IMR-90 (cell line): Measurements from ENCODE around the gene PCBP3. TPM values are rescaled to one million over a fixed set of nuclear protein-coding genes. Genes with fewer than 3 reads are reported as not detected.

Experiments used
- ATAC-seq: fragments of 200-7000 bp; cut with Tn5 transposase; 2 replicates; pipeline ENCODE4 v1.9.1; 2020; ENCODE audit warnings: low read depth, mild to moderate bottlenecking, moderate library complexity
- BruUV-seq: library from RNA; stranded (reverse); fragments of 400-500 nt; replicated peaks from 2 replicates; lab custom pipeline; 2021; lab: Mats Ljungman, UMichigan
- CTCF ChIA-PET: fragments of 300-600 bp; formaldehyde crosslinking; extraction: SDS; loops from one replicate; lab custom pipeline; 2021; ENCODE audit warnings: antibody characterized with exemption; lab: Yijun Ruan, JAX
- POLR2A ChIA-PET: fragments of 300-600 bp; sonication (Branson Sonifier 250); formaldehyde crosslinking; loops from one replicate; lab custom pipeline; 2022; ENCODE audit warnings: antibody characterized with exemption; ENCODE audit not compliant: unreplicated experiment; lab: Charles Lee
- DNase-seq: peaks from one replicate; pipeline ENCODE4 v3.0.0; 2013
- H2AFZ ChIP-seq: replicated peaks from 2 replicates; pipeline ENCODE3; 2013; ENCODE audit warnings: low read length, mild to moderate bottlenecking; ENCODE audit not compliant: poor library complexity
- H2AK5ac ChIP-seq: 2 replicates; pipeline ENCODE4 v1.6.1; 2013; ENCODE audit warnings: low read depth, low read length, inconsistent platforms
- H2AK9ac ChIP-seq: replicated peaks from 2 replicates; pipeline ENCODE3; 2013; ENCODE audit warnings: mild to moderate bottlenecking, low read depth, low read length, moderate library complexity; ENCODE audit not compliant: poor library complexity
- H2BK120ac ChIP-seq: 2 replicates; pipeline ENCODE4 v1.6.1; 2013; ENCODE audit warnings: low read depth, low read length, inconsistent platforms
- H2BK15ac ChIP-seq: 3 replicates; pipeline ENCODE4 v1.6.1; 2013; ENCODE audit warnings: low read depth, low read length, inconsistent platforms
- H2BK20ac ChIP-seq: 2 replicates; pipeline ENCODE4 v1.6.1; 2013; ENCODE audit warnings: low read depth, mild to moderate bottlenecking, inconsistent platforms, low read length, moderate library complexity
- H2BK5ac ChIP-seq: 2 replicates; pipeline ENCODE4 v1.6.1; 2013; ENCODE audit warnings: mild to moderate bottlenecking, low read depth, low read length, inconsistent platforms; ENCODE audit not compliant: poor library complexity, severe bottlenecking
- H3K14ac ChIP-seq: replicated peaks from 2 replicates; pipeline ENCODE4 v1.6.1; 2013; ENCODE audit warnings: low read depth, low read length, inconsistent platforms
- H3K18ac ChIP-seq: 2 replicates; pipeline ENCODE4 v1.6.1; 2013; ENCODE audit warnings: low read depth, low read length, control low read depth
- H3K23ac ChIP-seq: 2 replicates; pipeline ENCODE4 v1.6.1; 2013; ENCODE audit warnings: low read depth, low read length, inconsistent platforms
- H3K27ac ChIP-seq: 2 replicates; pipeline ENCODE4 v1.5.1; 2013; ENCODE audit warnings: mild to moderate bottlenecking, control low read depth, low read length; ENCODE audit not compliant: insufficient read depth
- H3K27me3 ChIP-seq: 2 replicates; pipeline ENCODE4 v1.6.1; 2013; ENCODE audit warnings: low read length; ENCODE audit not compliant: control insufficient read depth, insufficient read depth
- H3K36me3 ChIP-seq: 2 replicates; pipeline ENCODE4 v1.6.1; 2013; ENCODE audit warnings: low read length, mixed read lengths; ENCODE audit not compliant: control insufficient read depth, insufficient read depth
- H3K4ac ChIP-seq: 2 replicates; pipeline ENCODE4 v1.6.1; 2013; ENCODE audit warnings: low read depth, low read length, inconsistent platforms
- H3K4me1 ChIP-seq: 2 replicates; pipeline ENCODE4 v1.6.1; 2013; ENCODE audit warnings: low read length, mixed read lengths; ENCODE audit not compliant: control insufficient read depth, insufficient read depth
- H3K4me2 ChIP-seq: 2 replicates; pipeline ENCODE4 v1.6.1; 2013; ENCODE audit warnings: low read depth, mild to moderate bottlenecking, control low read depth, low read length, moderate library complexity
- H3K4me3 ChIP-seq: 2 replicates; pipeline ENCODE4 v1.5.1; 2013; ENCODE audit warnings: low read depth, mild to moderate bottlenecking, control low read depth, low read length, moderate library complexity; ENCODE audit not compliant: insufficient read depth
- H3K56ac ChIP-seq: 2 replicates; pipeline ENCODE4 v1.6.1; 2013; ENCODE audit warnings: low read length, inconsistent platforms; ENCODE audit not compliant: insufficient read depth; ENCODE audit errors: extremely low read depth
- H3K79me1 ChIP-seq, 2 experiments: 2 replicates each; pipeline ENCODE4 v1.6.1; 2013; ENCODE audit warnings: low read length in 2 of 2, inconsistent platforms in 1 of 2, low read depth in 1 of 2
- H3K9ac ChIP-seq: 2 replicates; pipeline ENCODE4 v1.6.1; 2013; ENCODE audit warnings: low read depth, low read length, control low read depth
- H3K9me1 ChIP-seq: 2 replicates; pipeline ENCODE4 v1.6.1; 2013; ENCODE audit warnings: low read length, inconsistent platforms; ENCODE audit not compliant: insufficient read depth
- H3K9me3 ChIP-seq: 2 replicates; pipeline ENCODE4 v1.6.1; 2013; ENCODE audit warnings: low read length; ENCODE audit not compliant: control insufficient read depth, insufficient read depth
- H4K20me1 ChIP-seq: 2 replicates; pipeline ENCODE4 v1.6.1; 2013; ENCODE audit warnings: low read length, inconsistent platforms; ENCODE audit not compliant: insufficient read depth
- H4K5ac ChIP-seq: 2 replicates; pipeline ENCODE4 v1.6.1; 2013; ENCODE audit warnings: mild to moderate bottlenecking, low read depth, low read length, control low read depth
- H4K8ac ChIP-seq, 2 experiments: 2 replicates each; pipeline ENCODE4 v1.6.1; 2013; ENCODE audit warnings: low read depth in 2 of 2, low read length in 2 of 2, control low read depth in 1 of 2, inconsistent platforms in 1 of 2
- H4K91ac ChIP-seq: 2 replicates; pipeline ENCODE4 v1.6.1; 2013; ENCODE audit warnings: low read depth, low read length, inconsistent platforms; ENCODE audit not compliant: insufficient read depth
- CEBPB ChIP-seq: IDR thresholded peaks from 2 replicates; pipeline ENCODE4 v1.6.1; 2012; ENCODE audit warnings: low read depth, low read length, improper control_type of control experiment
- CHD1 ChIP-seq: IDR thresholded peaks from 2 replicates; pipeline ENCODE4 v1.6.1; 2012; ENCODE audit warnings: low read depth, low read length, improper control_type of control experiment
- ELK1 ChIP-seq: fragments of 150-350 bp; IDR thresholded peaks from 2 replicates; pipeline ENCODE4 v1.6.1; 2016; ENCODE audit warnings: low read depth, mild to moderate bottlenecking, low read length, moderate library complexity, borderline replicate concordance
- MAFK ChIP-seq: IDR thresholded peaks from 2 replicates; pipeline ENCODE4 v1.6.1; 2012; ENCODE audit warnings: low read depth, low read length, improper control_type of control experiment
- MAZ ChIP-seq: IDR thresholded peaks from 2 replicates; pipeline ENCODE4 v1.6.1; 2012; ENCODE audit warnings: low read depth, mild to moderate bottlenecking, low read length, improper control_type of control experiment, moderate library complexity, borderline replicate concordance
- MXI1 ChIP-seq: IDR thresholded peaks from 2 replicates; pipeline ENCODE4 v1.6.1; 2012; ENCODE audit warnings: low read depth, mild to moderate bottlenecking, low read length, moderate library complexity, borderline replicate concordance
- NFE2L2 ChIP-seq: fragments of 150-350 bp; IDR thresholded peaks from 2 replicates; pipeline ENCODE4 v1.6.1; 2016; ENCODE audit warnings: low read depth, mild to moderate bottlenecking, low read length
- POLR2A ChIP-seq: IDR thresholded peaks from 2 replicates; pipeline ENCODE4 v1.6.1; 2012; ENCODE audit warnings: mild to moderate bottlenecking, low read depth, low read length
- RAD21 ChIP-seq: IDR thresholded peaks from 2 replicates; pipeline ENCODE4 v1.6.1; 2012; ENCODE audit warnings: low read length, improper control_type of control experiment
- RCOR1 ChIP-seq: IDR thresholded peaks from 2 replicates; pipeline ENCODE4 v1.6.1; 2012; ENCODE audit warnings: mild to moderate bottlenecking, low read length, improper control_type of control experiment; ENCODE audit not compliant: insufficient replicate concordance
- SMC3 ChIP-seq: fragments of 150-350 bp; IDR thresholded peaks from 2 replicates; pipeline ENCODE4 v1.6.1; 2016; ENCODE audit warnings: low read depth, mild to moderate bottlenecking, antibody characterized with exemption, low read length, moderate library complexity
- WGBS, 2 experiments: methylation state at CpG; one replicate each; pipeline versions ENCODE4 v1.1.5 to v1.1.7; 2013; ENCODE audit warnings: missing lambda C conversion rate in 2 of 2; ENCODE audit not compliant: insufficient read length in 1 of 2; ENCODE audit errors: extremely low coverage in 2 of 2; 5-methylcytosine and 5-hydroxymethylcytosine counted together
- dilution Hi-C: fragments of 300-500 bp; cut with HindIII; formaldehyde crosslinking; loops from one replicate; pipeline ENCODE4 v1.14.3; 2018; ENCODE audit warnings: low sequenced_read_pairs; ENCODE audit not compliant: unreplicated experiment
- in situ Hi-C: fragments of 300-500 bp; cut with MboI; formaldehyde crosslinking; loops from 3 replicates; pipeline ENCODE4 v1.14.3; 2019; ENCODE audit warnings: low sequenced_read_pairs, inconsistent platforms, mixed read lengths
- intact Hi-C: fragments of 100-400 bp; cut with micrococcal nuclease; formaldehyde crosslinking; loops from 2 replicates; pipeline ENCODE4 v1.10.0; 2022
- polyA plus RNA-seq, 3 experiments: library from polyadenylated mRNA; depleted of rRNA; stranded (reverse); fragments of >200 nt; gene quantifications; 2 replicates each; pipeline ENCODE4 v1.2.3, GENCODE V29; 2012; ENCODE audit warnings: low replicate concordance in 1 of 3
- total RNA-seq: library from RNA; depleted of rRNA; stranded (reverse); fragments of >200 nt; gene quantifications from 2 replicates; pipeline ENCODE4 v1.2.3, GENCODE V29; 2012
- TF ChIP-seq, protein P1 (sequence below): conservative IDR thresholded peaks from 2 replicates; pipeline ENCODE4 v1.5.1; 2012; ENCODE audit warnings: mild to moderate bottlenecking, low read depth, low read length, improper control_type of control experiment
- TF ChIP-seq, protein P2 (sequence below): fragments of 150-350 bp; IDR thresholded peaks from 2 replicates; pipeline ENCODE4 v1.6.1; 2017; ENCODE audit warnings: mild to moderate bottlenecking, antibody characterized with exemption, low read length, low read depth

PCBP3 gene
- total and polyA plus RNA-seq, 2 of the 4 experiments (the other 2 are of a cell fraction), result 2.9 to 3.9 TPM

- no peak for ATAC-seq
- Histone ChIP-seq H2BK15ac (no peak overlapping the region), H4K91ac (no peak overlapping the region), H3K36me3 (no peaks in the 10 kb centered on the region; the same call in 1 of the 2 replicates), H3K9me1 (no peaks in the 10 kb centered on the region), H3K4me1 (no peaks in the 10 kb centered on the region), H3K4me2 (no peak overlapping the region), H3K14ac (no peak overlapping the region), H3K27me3 (no peaks in the 10 kb centered on the region; the same call in 1 of the 2 replicates), H3K4me3 (no peak overlapping the region), H3K79me1 (no peaks in the 10 kb centered on the region), H3K9ac (no peak overlapping the region), H2AFZ (no peak overlapping the region), H3K27ac (no peak overlapping the region), H3K56ac (no peak overlapping the region), H2BK120ac (no peak overlapping the region), H4K5ac (no peak overlapping the region), H2AK5ac (no peak overlapping the region), H3K9me3 (peaks cover 27% of the 10 kb centered on the region), H4K8ac (no peak overlapping the region), H3K4ac (no peak overlapping the region), H3K18ac (no peak overlapping the region), H2BK5ac (no peak overlapping the region), H2BK20ac (no peak overlapping the region), H3K23ac (no peak overlapping the region), H2AK9ac (no peak overlapping the region), H4K20me1 (no peaks in the 10 kb centered on the region)
- no TSS peak for BruUV-seq
- in situ Hi-C loops, result no loop called here
- intact Hi-C loops, result no loop called here
- DNase-seq, result no peak
- WGBS, 2 experiments, result 100% methylated on average over 1 of the region's 1 CpG; no CpG with 5 or more reads in 1 of the 2 experiments
- POLR2A ChIA-PET, result no interaction called here
- TF ChIP-seq CHD1 (no peak), CEBPB (no peak), SMC3 (no peak), RAD21 (no peak), MAFK (no peak), POLR2A (no peak), ELK1 (no peak), MXI1 (no peak), MAZ (no peak), NFE2L2 (no peak), RCOR1 (no peak)
- TF ChIP-seq, protein P1, sequence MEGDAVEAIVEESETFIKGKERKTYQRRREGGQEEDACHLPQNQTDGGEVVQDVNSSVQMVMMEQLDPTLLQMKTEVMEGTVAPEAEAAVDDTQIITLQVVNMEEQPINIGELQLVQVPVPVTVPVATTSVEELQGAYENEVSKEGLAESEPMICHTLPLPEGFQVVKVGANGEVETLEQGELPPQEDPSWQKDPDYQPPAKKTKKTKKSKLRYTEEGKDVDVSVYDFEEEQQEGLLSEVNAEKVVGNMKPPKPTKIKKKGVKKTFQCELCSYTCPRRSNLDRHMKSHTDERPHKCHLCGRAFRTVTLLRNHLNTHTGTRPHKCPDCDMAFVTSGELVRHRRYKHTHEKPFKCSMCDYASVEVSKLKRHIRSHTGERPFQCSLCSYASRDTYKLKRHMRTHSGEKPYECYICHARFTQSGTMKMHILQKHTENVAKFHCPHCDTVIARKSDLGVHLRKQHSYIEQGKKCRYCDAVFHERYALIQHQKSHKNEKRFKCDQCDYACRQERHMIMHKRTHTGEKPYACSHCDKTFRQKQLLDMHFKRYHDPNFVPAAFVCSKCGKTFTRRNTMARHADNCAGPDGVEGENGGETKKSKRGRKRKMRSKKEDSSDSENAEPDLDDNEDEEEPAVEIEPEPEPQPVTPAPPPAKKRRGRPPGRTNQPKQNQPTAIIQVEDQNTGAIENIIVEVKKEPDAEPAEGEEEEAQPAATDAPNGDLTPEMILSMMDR, result no peak
- TF ChIP-seq, protein P2, sequence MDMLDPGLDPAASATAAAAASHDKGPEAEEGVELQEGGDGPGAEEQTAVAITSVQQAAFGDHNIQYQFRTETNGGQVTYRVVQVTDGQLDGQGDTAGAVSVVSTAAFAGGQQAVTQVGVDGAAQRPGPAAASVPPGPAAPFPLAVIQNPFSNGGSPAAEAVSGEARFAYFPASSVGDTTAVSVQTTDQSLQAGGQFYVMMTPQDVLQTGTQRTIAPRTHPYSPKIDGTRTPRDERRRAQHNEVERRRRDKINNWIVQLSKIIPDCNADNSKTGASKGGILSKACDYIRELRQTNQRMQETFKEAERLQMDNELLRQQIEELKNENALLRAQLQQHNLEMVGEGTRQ, result no peak
- dilution Hi-C loops, result no loop called here
- CTCF ChIA-PET, result no interaction called here
Observed at GRCh38 chr21:45938453-45938755, 294.9 kb downstream of the PCBP3 start.
